ENCODE measurements around the gene BAG3.
"Not testable (repeated sequence)": the region's sequence is repeated elsewhere in the genome, so short reads cannot be mapped to it uniquely, and the experiment has no call there.

The BAG3 gene

DNA sequence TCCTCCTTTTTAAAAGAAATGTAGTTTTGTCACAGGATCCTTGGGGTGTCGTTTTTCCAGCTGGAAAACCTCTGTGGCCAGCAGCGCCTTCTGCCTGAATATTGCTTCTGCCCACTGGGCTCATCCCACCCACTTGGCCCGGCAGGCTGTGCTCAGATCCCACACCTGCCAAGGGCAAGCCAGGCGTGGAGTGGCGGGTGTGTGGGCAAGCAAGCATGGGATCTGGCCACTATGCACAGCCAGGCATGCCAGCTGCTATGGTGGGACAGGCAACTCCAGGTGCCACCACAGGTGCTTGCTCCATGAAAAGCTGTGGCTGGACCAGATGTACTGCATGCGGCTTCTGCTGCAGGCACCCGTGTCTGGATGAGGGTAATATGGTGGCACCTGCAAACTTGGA lies 43.4 kb downstream of the BAG3 start:
- DNase-seq = no peak

- no peak for DNase-seq
Observed at GRCh38 chr10:119700321-119700954, 49.3 kb downstream of the BAG3 start.

DNA sequence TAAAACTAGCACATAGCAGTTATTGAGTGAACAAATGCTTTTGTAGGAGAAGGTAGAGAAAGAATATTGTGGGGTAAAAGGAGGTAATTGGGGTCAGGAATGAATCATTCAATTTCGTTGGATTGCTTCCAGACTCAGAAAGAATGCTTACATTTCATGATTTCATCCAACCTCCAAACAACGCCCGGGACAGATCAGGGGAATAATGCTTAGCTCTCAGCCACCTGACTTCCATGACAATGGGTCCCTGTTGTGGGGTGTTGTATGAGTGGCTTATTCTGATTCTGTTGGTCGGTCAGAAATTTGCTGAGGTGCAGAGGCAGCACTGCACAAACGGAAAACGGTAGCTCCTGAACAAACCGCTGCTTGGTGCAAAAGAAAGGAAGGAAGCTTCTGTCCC lies 50.7 kb downstream of the BAG3 start:
- no peak for DNase-seq

DNA sequence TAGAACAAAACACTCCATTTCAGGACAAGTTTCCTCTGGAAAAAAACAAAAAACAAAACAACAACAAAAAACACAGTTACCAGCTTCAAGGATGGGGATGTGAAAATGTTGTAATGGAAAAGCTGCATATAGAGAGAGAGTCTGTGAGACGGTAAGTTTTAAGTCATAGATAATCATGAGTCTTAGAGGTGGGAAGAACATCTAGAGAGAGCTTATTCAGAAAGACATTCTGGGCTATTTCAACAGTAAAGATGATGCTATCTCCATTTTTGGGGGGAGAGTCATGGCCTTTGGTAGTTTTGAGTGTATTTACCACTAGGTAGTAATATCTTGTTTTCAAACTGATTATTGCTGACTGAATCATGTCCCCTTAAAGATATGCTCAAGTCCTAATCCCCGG lies 51.4 kb downstream of the BAG3 start:
- DNase-seq = no peak

GRCh38 chr10:119703903-119704508 lies 52.8 kb downstream of the BAG3 start:
- no peak for DNase-seq

GRCh38 chr10:119705434-119705831 lies 54.3 kb downstream of the BAG3 start:
- DNase-seq = no peak

DNA sequence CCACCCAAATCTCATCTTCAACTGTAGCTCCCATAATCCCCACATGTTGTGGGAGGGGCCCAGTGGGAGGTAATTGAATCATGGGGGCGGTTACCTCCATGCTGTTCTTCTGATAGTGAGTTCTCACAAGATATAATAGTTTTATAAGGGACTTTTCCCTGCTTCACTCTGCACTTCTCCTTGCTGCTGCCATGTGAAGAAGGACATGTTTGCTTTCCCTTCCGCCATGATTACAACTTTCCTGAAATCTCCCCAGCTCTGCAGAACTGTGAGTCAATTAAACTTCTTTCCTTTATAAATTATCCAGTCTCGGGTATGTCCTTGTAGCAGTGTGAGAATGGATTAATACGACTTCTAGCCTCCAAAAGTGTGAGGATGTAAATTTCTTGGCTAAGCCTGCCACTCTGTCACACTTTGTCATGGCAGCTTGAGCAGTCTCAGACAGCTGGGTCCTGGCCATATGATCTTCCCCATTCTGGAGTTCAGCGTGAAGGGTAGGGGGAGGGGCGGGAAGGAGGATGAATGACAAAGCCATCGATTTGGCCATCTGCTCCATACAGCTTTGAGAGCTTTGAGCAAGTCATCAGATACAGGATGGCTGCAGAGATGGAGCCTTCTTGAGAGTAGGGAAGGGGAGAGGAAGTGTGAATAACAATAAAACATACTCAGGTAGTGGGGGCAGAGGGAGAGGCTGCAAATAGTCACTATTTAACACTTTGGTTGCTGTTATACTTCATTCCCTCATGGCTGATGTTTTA lies 55.5 kb downstream of the BAG3 start:
- peak; percentile 87 to 95 for DNase-seq

- not testable (repeated sequence) for DNase-seq
Observed at GRCh38 chr10:119707331-119707730, 56.2 kb downstream of the BAG3 start.

DNA sequence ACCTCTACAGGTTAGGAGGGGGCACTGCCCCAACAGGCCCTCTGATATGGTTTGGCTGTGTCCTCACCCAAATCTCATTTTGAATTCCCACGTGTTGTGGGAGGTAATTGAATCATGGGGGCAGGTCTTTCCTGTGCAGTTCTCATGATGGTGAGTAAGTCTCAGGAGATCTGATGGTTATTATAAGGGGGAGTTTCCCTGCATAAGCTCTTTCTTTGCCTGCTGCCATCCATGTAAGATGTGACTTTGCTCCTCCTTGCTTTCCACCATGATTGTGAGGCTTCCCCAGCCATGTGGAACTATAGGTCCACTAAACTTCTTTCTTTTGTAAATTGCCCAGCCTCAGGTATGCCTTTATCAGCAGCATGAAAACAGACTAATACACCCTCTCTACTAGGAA lies 59.8 kb downstream of the BAG3 start:
- DNase-seq = not testable (repeated sequence)

DNA sequence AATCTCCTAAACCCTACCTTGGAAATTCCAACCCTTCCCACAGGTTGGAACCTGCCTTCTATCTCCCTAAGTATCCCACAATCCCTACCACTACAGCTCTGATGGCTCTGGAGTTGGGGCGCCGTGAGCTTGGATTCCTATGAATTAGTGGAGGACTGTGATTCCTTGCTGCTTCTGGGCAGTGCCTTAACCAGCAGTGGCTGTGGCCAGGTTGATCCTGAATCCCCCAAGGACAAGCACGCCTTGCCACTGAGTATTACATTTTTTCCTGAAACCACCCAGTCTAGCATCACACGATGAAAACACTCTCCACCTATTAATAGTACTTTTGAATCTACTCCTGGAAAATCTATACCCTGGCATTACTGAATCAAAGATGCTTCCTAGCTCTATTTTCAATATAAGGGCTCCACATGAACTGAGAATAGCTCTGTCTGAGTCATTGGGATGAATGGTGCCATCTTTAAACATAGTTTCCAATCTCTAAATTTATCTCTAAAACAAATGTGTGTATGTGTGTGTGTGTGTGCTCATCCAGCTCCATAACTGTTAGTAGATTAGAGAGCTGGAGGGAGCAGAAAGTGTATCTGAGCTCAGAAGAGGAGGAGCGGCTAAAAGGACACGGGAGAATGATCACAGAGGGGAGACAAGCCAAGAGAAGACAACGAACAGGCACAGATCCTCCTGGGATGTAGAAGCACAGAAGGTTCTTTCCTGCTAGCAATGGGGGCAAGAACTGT lies 62.7 kb downstream of the BAG3 start:
- DNase-seq = no peak

- no peak for DNase-seq
Observed at GRCh38 chr10:119714484-119714816, 63.3 kb downstream of the BAG3 start.

- DNase-seq = no peak
Observed at GRCh38 chr10:119715628-119716505, 64.7 kb downstream of the BAG3 start.

DNA sequence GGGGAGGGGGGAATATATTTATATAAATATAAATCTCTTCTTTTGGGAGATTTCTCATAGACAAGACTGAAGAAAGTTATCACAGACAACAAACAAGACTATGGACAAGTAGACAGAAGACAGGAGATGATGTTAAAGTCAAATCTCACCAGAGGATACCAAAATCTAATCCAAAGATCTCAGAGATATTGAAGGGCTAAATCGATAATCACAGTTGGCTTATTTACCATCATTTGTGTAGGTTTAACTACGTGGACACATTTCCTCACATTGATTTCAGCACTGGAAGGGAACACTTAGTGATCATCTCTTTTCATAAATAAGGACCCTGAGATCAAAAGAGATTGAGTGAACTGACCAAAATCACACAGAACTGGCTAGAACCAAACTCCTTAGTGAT lies 72.0 kb downstream of the BAG3 start:
- DNase-seq = no peak

DNA sequence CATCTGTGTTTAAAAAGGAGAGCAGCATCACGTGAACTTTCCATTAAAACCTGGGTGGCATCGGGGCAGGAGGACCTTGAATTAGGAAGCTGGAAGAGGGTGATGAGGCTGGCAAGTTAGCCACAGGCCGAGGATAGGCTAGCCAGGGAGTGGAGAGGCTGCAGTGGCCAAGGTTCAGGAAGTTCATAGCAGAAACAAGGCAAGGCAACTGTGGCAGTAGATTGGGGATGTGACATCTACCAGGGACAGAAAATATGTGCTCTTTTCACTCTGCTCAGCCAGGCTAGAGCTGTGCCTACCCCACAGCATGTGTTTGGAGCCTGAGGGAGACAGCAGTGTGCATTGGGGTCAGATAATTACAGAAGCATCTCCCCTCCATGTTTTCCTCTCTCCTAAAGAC lies 72.4 kb downstream of the BAG3 start:
- DNase-seq = no peak

DNA sequence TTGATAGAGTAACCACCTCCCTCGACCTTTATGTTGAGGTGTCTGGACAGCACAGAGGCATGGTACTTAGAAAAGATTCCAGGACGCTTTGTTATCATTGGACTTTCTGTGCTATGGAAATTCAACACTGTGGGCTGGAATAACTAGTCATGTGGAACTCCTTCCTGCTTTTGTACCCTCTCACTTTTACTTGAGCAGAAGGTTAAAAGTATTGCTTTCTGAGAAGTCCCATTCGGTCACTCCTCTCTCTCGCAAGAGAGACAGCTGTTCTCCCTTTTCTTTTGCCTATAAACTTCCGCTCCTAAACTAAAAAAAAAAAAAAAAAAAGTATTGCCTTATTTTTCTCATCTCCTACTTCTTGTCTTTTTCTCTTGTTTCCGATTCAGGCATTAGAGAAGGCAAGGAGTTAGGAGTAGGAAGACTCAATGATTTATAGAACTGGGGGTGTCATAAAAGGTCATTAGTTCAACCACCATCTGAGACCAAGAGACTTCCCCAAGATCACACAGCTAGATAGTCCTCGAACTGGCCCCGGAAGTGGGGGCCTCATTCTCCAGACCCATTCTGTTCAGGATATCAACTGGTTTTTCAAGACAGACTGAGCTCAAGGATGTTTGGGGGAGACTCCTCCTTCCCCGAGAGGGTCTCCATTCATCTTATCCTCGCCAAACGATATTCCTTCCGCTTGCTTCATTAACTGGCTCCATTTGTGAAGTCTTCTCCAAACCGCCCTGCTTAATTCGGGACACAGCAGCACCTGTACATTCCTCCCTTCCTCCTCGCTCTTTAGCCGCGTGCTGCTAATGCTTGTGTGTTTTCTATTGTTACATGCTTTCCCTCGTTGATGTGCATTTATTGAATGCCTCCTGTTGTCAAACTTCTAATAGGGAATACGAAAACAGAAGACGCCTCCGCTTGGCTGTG lies 73.7 kb downstream of the BAG3 start:
- DNase-seq = peak in 1 of 2 experiments; percentile 18

DNA sequence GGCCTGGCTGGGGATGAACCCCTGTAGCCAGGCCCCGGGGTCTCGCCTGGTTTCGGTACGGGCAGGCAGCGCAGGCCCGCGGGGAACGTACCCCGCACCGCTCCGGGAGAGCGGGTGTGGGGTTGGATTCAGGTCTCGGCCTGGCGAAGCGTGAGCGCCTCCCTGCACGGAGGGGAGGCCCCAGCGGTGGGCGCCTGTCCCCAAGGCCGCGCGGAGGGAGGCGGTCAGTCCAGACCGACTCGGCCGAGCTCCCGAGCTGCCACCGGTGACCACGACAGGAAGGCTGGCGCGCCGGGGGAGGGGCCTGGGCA lies 74.3 kb downstream of the BAG3 start:
- DNase-seq = no peak

DNA sequence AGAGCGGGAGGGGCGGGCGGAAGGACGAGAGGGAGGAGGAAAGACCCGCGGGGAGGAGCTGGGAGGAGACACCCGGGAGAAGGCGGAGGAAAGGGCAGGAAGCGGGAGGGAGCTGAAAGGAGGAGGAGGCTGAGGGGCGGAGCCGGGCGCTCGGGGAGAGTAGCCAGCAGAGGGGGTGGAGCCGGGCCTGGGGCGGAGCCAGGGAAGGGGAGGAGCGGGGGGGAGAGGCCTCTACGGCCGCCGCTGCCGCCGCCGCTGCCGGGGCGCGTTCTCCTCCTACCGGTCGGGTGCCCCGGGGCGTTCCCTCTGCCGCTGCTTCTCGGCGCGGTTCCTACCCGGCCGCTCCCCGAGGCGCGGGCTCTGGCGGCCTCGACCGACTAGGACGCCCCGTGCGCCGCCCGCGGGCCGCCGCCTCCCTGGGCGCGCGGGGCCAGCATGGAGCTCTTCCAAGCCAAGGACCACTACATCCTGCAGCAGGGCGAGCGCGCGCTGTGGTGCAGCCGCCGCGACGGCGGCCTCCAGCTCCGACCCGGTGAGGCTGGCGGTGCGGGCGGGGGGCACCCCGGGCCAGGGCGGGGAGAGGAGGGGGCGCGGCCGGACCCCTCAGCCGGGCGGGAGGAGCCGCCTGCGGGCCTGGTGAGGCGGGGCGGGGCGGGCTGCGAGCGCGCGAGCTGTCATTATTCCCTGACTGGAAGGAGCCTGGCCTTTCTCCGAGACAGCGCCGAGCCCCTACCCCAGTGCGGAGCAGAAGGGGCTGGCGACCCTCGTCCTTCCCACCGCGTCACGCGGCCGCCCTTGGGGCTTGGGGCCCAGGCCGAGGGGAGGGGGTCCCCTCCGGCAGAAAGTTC lies 74.9 kb downstream of the BAG3 start, which contains the start of gene INPP5F:
Gene INPP5F (plus strand): TSS at position 223 of the 848 bp plus-strand sequence. CDS start 213 bp downstream, at position 436.
- DNase-seq = peak; percentile 78 to 79

DNA sequence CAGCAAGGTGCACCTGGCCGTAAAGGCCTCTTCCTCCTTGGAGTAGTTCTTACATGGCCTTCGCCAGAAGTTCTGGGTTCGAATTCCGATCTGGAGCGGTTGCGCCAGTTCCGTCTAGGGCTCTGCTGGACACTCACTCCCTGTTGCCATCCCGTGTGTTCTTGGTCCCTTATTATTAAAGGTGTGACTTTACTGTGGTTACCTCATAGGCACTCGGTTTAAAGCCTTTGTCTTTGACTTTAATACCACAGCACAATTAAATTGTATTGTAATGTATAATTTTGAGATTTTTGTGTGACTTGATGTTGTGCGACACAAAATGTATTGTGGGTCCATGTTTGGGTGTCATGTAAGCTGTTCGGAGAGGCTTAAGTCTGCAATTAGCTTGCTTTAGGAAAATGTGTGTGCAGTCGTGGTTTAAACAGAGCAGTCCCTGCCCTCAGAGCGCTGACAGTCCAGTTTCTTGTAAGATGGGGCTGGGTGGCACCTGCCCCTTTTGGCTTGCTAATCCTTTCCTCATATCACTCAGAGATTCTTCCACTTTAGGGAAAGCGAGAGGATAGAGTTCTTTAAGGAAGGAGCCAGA lies 75.6 kb downstream of the BAG3 start:
- DNase-seq = no peak
